Neutrophil (primary cell): ENCODE data around the gene ZNF780A.
"Not testable (repeated sequence)": the region's sequence is repeated elsewhere in the genome, so short reads cannot be mapped to it uniquely, and the experiment has no call there.

Experiments used
- H3K27ac ChIP-seq: fragments of 200-600 bp; sonication (generic); 2 replicates; pipeline ENCODE4 v1.5.1; 2016; ENCODE audit warnings: mild to moderate bottlenecking, moderate library complexity
- H3K27me3 ChIP-seq: fragments of 200-600 bp; sonication (generic); 2 replicates; pipeline ENCODE4 v1.6.0; 2016; ENCODE audit warnings: mild to moderate bottlenecking
- H3K36me3 ChIP-seq: fragments of 200-600 bp; sonication (generic); 2 replicates; pipeline ENCODE4 v1.5.1; 2017
- H3K4me1 ChIP-seq, 2 experiments: fragments of 200-600 bp in 1 of 2; sonication (generic) in 1 of 2; 1 replicate in 1 of 2; 2 replicates in 1 of 2; pipeline versions ENCODE4 v1.5.1 to v1.6.1; 2013 to 2016; ENCODE audit warnings: low read depth in 1 of 2, low read length in 1 of 2, mild to moderate bottlenecking in 1 of 2, moderate library complexity in 1 of 2; ENCODE audit not compliant: control insufficient read depth in 1 of 2, insufficient read depth in 1 of 2
- H3K4me3 ChIP-seq, 2 experiments: fragments of 200-600 bp in 1 of 2; sonication (generic) in 1 of 2; 1 replicate in 1 of 2; 2 replicates in 1 of 2; pipeline ENCODE4 v1.5.1; 2013 to 2016; ENCODE audit warnings: low read depth in 1 of 2, low read length in 1 of 2, mild to moderate bottlenecking in 1 of 2, moderate library complexity in 1 of 2
- H3K9me3 ChIP-seq: fragments of 200-600 bp; sonication (generic); 2 replicates; pipeline ENCODE4 v1.5.1; 2016
- CTCF ChIP-seq: fragments of 200-600 bp; sonication (generic); IDR thresholded peaks from 2 replicates; pipeline ENCODE4 v1.5.1; 2016; ENCODE audit warnings: antibody characterized with exemption

ZNF780A gene

GRCh38 chr19:40130013-40130412, 39.3 kb upstream of the ZNF780A start:
- TF ChIP-seq CTCF = no peak
- Histone ChIP-seq H3K9me3 (no peaks in the 10 kb centered on the region), H3K4me1 (no peaks in the 10 kb centered on the region), H3K27me3 (peaks cover 81% of the 10 kb centered on the region), H3K4me3 (no peak overlapping the region), H3K27ac (no peak overlapping the region), H3K36me3 (no peaks in the 10 kb centered on the region)

- TF ChIP-seq CTCF = no peak
These were observed 38.7 kb upstream of the ZNF780A start for GRCh38 chr19:40129425-40129824.

GRCh38 chr19:40128991-40129390, 38.2 kb upstream of the ZNF780A start:
- TF ChIP-seq CTCF = no peak
- Histone ChIP-seq H3K36me3 (no peaks in the 10 kb centered on the region), H3K4me1 (no peaks in the 10 kb centered on the region), H3K27me3 (peaks cover 82% of the 10 kb centered on the region), H3K27ac (no peak overlapping the region), H3K9me3 (no peaks in the 10 kb centered on the region), H3K4me3 (no peak overlapping the region)

More at GRCh38 chr19:40129425-40129824, 38.7 kb upstream of the ZNF780A start:
- H3K9me3 ChIP-seq = no peaks in the 10 kb centered on the region
- no peak overlapping the region for H3K4me3 ChIP-seq
- no peaks in the 10 kb centered on the region for H3K36me3 ChIP-seq
- no peak overlapping the region for H3K27ac ChIP-seq
- H3K27me3 ChIP-seq = peaks cover 81% of the 10 kb centered on the region
- H3K4me1 ChIP-seq = no peaks in the 10 kb centered on the region

GRCh38 chr19:40119380-40119779, 28.6 kb upstream of the ZNF780A start:
- Histone ChIP-seq H3K27me3 (peaks cover 22% of the 10 kb centered on the region), H3K36me3 (no peaks in the 10 kb centered on the region), H3K4me1 (no peaks in the 10 kb centered on the region), H3K4me3 (no peak overlapping the region), H3K9me3 (no peaks in the 10 kb centered on the region), H3K27ac (no peak overlapping the region)
- no peak for TF ChIP-seq CTCF

GRCh38 chr19:40118638-40119037, 27.9 kb upstream of the ZNF780A start:
- H3K4me1 ChIP-seq, H3K4me3 ChIP-seq, H3K36me3 ChIP-seq, H3K27ac ChIP-seq, H3K9me3 ChIP-seq: not testable (repeated sequence)
- peaks cover 14% of the 10 kb centered on the region for H3K27me3 ChIP-seq

GRCh38 chr19:40116075-40116474, 25.3 kb upstream of the ZNF780A start:
- no peak for TF ChIP-seq CTCF
- Histone ChIP-seq H3K9me3 (no peaks in the 10 kb centered on the region), H3K27me3 (no peaks in the 10 kb centered on the region), H3K36me3 (no peaks in the 10 kb centered on the region), H3K27ac (no peak overlapping the region), H3K4me3 (no peak overlapping the region), H3K4me1 (no peaks in the 10 kb centered on the region)

GRCh38 chr19:40114119-40114518, 23.4 kb upstream of the ZNF780A start:
- H3K9me3 ChIP-seq, H3K4me3 ChIP-seq, H3K27me3 ChIP-seq, H3K36me3 ChIP-seq, H3K27ac ChIP-seq, H3K4me1 ChIP-seq: not testable (repeated sequence)

GRCh38 chr19:40112271-40112670, 21.5 kb upstream of the ZNF780A start:
- not testable (repeated sequence) for H3K4me1 ChIP-seq, H3K4me3 ChIP-seq, H3K36me3 ChIP-seq, H3K9me3 ChIP-seq, H3K27me3 ChIP-seq, H3K27ac ChIP-seq
